Heart left ventricle (tissue), 16 donors: ENCODE results near the gene OTOP1. TPM values are rescaled to one million over a fixed set of nuclear protein-coding genes. Genes with fewer than 3 reads are reported as not detected.
"Not testable (repeated sequence)": the region's sequence is repeated elsewhere in the genome, so short reads cannot be mapped to it uniquely, and the experiment has no call there.

Experiments
- ATAC-seq, 4 donors: fragments of 200-7000 bp; cut with Tn5 transposase; one replicate each; pipeline ENCODE4 v1.9.1; 2020 to 2022; ENCODE audit warnings: moderate library complexity in 4 of 4, mild to moderate bottlenecking in 3 of 4, moderate number of reproducible peaks in 1 of 4
- DNase-seq, 5 donors: peaks; one replicate each; pipeline ENCODE4 v3.0.0-alpha.2; 2020
- H3K27ac ChIP-seq, 12 donors: fragments of 200-600 bp; sonication (generic) in 4 of 12; one replicate each; pipeline versions ENCODE4 v1.5.0 to v1.8.0; 2016 to 2022; ENCODE audit warnings: mild to moderate bottlenecking in 2 of 12
- H3K27me3 ChIP-seq, 9 donors: fragments of 200-600 bp; sonication (generic) in 2 of 9; one replicate each; pipeline versions ENCODE4 v1.5.1 to v1.8.0; 2016 to 2022; ENCODE audit warnings: mild to moderate bottlenecking in 3 of 9
- H3K36me3 ChIP-seq, 9 donors: fragments of 200-600 bp; sonication (generic) in 2 of 9; one replicate each; pipeline versions ENCODE4 v1.5.0 to v1.8.0; 2018 to 2022; ENCODE audit warnings: mild to moderate bottlenecking in 2 of 9
- H3K4me1 ChIP-seq, 12 donors: fragments of 200-600 bp; sonication (generic) in 4 of 12; one replicate each; pipeline versions ENCODE4 v1.5.0 to v1.8.0; 2016 to 2022; ENCODE audit warnings: mild to moderate bottlenecking in 3 of 12
- H3K4me3 ChIP-seq, 12 donors: fragments of 200-600 bp; sonication (generic) in 4 of 12; one replicate each; pipeline versions ENCODE4 v1.5.0 to v1.8.0; 2017 to 2022; ENCODE audit warnings: mild to moderate bottlenecking in 9 of 12, moderate library complexity in 4 of 12
- H3K9me3 ChIP-seq, 12 donors: fragments of 200-600 bp; sonication (generic) in 4 of 12; one replicate each; pipeline versions ENCODE4 v1.5.0 to v1.8.0; 2016 to 2022; ENCODE audit warnings: mild to moderate bottlenecking in 1 of 12
- CTCF ChIP-seq, 12 donors: fragments of 200-600 bp; sonication (generic) in 4 of 12; IDR thresholded peaks; one replicate each; pipeline versions ENCODE4 v1.5.0 to v1.8.0; 2018 to 2022; ENCODE audit warnings: antibody characterized with exemption in 12 of 12, mild to moderate bottlenecking in 5 of 12
- WGBS, 4 donors: extraction: QIAGEN DNeasy Blood & Tissue Kit in 2 of 4; methylation state at CpG; one replicate each; pipeline versions ENCODE4 v1.1.5 to v1.1.7; 2013 to 2018; 5-methylcytosine and 5-hydroxymethylcytosine counted together
- intact Hi-C, 10 donors: fragments of 100-400 bp; cut with DNase I; formaldehyde crosslinking; loops; one replicate each; pipeline versions ENCODE4 v1.11.1 to v1.14.2; 2022
- polyA plus RNA-seq, 2 donors: library from polyadenylated mRNA; stranded (reverse); fragments of 200-250 nt; gene quantifications; one replicate each; pipeline ENCODE4 v1.2.3, GENCODE V29; 2013
- total RNA-seq, 9 donors: library from RNA; depleted of rRNA in 2 of 9; stranded (reverse); fragments of >200 nt in 2 of 9; fragmentation: NEBNext Ultra II Directional in 3 of 9; extraction: Animal tissue kit (Norgen Biotek cat#: 25700) in 3 of 9; gene quantifications; one replicate each; pipeline versions ENCODE4 v1.1.0 to v1.2.4, GENCODE V29; 2016 to 2023
- donor health status: ischemic (EF 13 %, LVEDD 7.1; RV severe dilation, severe dysfunction).
- donor health status: healthy with polysubstance abuse.
- donor health status: DM: no; HTN: yes; CAD: no.
- donor health status: DM: no; HTN: no; CAD: no.
- donor health status: ischemic (EF 25% LVEDD 6.9; RV normal size, moderate dysfunction).
- donor health status: ischemic (EF 25% LVEDD 5.7; RV mildly dilated, moderate dysfunction).
- donor health status: healthy.
- donor health status: DM: yes; HTN: yes; CAD: no.
- donor health status: ischemic (EF 35%, LVEDD 5.7; RV mildly dilated, moderate dysfunction).
- donor health status: nonischemic (EF 11% LVEDD 7.7; RV severe dilation, severe dysfunction).
- donor health status: DM: yes; HTN: yes; CAD: no.
- donor health status: PGD.
- donor health status: ischemic (EF 29% LVEDD 5.4; RV normal size, mild dysfunction).
- donor health status: nonischemic (EF 23%, LVEDD 6.1; RV moderate dilation, normal function).

OTOP1 gene
- total and polyA plus RNA-seq, 11 donors = not detected

GRCh38 chr4:4145622-4146021 is 81.1 kb downstream of the OTOP1 start:
- WGBS, 4 donors = 2 to 3% methylated on average over 5 to 8 of the region's 8 CpGs; no CpG with 5 or more reads in 2 of the 4 donors
- intact Hi-C loops, H3K27ac ChIP-seq, H3K4me3 ChIP-seq, H3K4me1 ChIP-seq, ATAC-seq, H3K36me3 ChIP-seq, H3K9me3 ChIP-seq: not testable (repeated sequence)
- H3K27me3 ChIP-seq = peaks cover 0 to 65% (median 0%) of the 10 kb centered on the region in 9 donors
- DNase-seq = peak in 1 of 5 donors; percentile 28
- peak in 6 of 12 donors; percentile 15 to 61 (median 34) for TF ChIP-seq CTCF (IDR thresholded peaks at IDR 0.05)

GRCh38 chr4:4143376-4143775 is 83.4 kb downstream of the OTOP1 start:
- H3K36me3 ChIP-seq, H3K4me1 ChIP-seq, DNase-seq, H3K27ac ChIP-seq, intact Hi-C loops, ATAC-seq, H3K9me3 ChIP-seq: not testable (repeated sequence)
- Histone ChIP-seq H3K4me3 (peak overlapping the region in 1 of 12 donors; percentile 12), H3K27me3 (peaks cover 0 to 56% (median 0%) of the 10 kb centered on the region in 9 donors)
- WGBS, 4 donors = 0 to 1% methylated on average over 46 of the region's 47 CpGs; no CpG with 5 or more reads in 2 of the 4 donors

- 7 to 9% (median 8%) methylated on average over 13 to 25 of the region's 25 CpGs; no CpG with 5 or more reads in 1 of the 4 donors for WGBS, 4 donors
- H3K4me3 ChIP-seq, DNase-seq, H3K27ac ChIP-seq, intact Hi-C loops, H3K9me3 ChIP-seq, H3K36me3 ChIP-seq, H3K4me1 ChIP-seq, ATAC-seq: not testable (repeated sequence)
- peaks cover 0 to 49% (median 0%) of the 10 kb centered on the region in 9 donors for H3K27me3 ChIP-seq
Observed at GRCh38 chr4:4142679-4143078, 84.0 kb downstream of the OTOP1 start.

GRCh38 chr4:4141186-4141585 is 85.5 kb downstream of the OTOP1 start:
- WGBS, 4 donors = 80 to 91% (median 88%) methylated on average over 4 to 11 of the region's 11 CpGs; no CpG with 5 or more reads in 1 of the 4 donors
- intact Hi-C loops, ATAC-seq: not testable (repeated sequence)

More at GRCh38 chr4:4141186-4141585, 85.5 kb downstream of the OTOP1 start:
- not testable (repeated sequence) for DNase-seq, H3K36me3 ChIP-seq, H3K27ac ChIP-seq, H3K4me1 ChIP-seq, H3K9me3 ChIP-seq, H3K4me3 ChIP-seq
- H3K27me3 ChIP-seq = peaks cover 0 to 41% (median 0%) of the 10 kb centered on the region in 9 donors

Other genes with a start within 250 kb of the OTOP1 start
- 10 to 100 TPM in 6 of 9 donors, 1 to 10 TPM in 3; 5.1 to 15.5 (median 12.4) TPM for gene TMEM128, start 21.3 kb upstream of the OTOP1 start, total RNA-seq
- 10 to 100 TPM; 11.3 to 12.2 TPM for gene TMEM128, start 21.3 kb upstream of the OTOP1 start, polyA plus RNA-seq
- 10 to 100 TPM in 5 of 9 donors, 1 to 10 TPM in 4; 8.6 to 15.6 (median 12.2) TPM for gene LYAR, start 63.2 kb upstream of the OTOP1 start, total RNA-seq
- 10 to 100 TPM; 14.3 to 16.6 TPM for gene LYAR, start 63.2 kb upstream of the OTOP1 start, polyA plus RNA-seq
- 1 to 10 TPM; 2.9 to 6.7 (median 4.7) TPM for gene ZBTB49, start 63.3 kb upstream of the OTOP1 start, total RNA-seq
- gene ZBTB49, start 63.3 kb upstream of the OTOP1 start, polyA plus RNA-seq = 1 to 10 TPM; 1.1 to 2.0 TPM
- gene NSG1, start 160.2 kb upstream of the OTOP1 start, total RNA-seq = 10 to 100 TPM in 2 of 9 donors, 1 to 10 TPM in 7; 2.1 to 19.7 (median 3.4) TPM
- 1 to 10 TPM; 3.2 to 4.8 TPM for gene NSG1, start 160.2 kb upstream of the OTOP1 start, polyA plus RNA-seq